ENCODE data around the gene CHRNB4.

DNA sequence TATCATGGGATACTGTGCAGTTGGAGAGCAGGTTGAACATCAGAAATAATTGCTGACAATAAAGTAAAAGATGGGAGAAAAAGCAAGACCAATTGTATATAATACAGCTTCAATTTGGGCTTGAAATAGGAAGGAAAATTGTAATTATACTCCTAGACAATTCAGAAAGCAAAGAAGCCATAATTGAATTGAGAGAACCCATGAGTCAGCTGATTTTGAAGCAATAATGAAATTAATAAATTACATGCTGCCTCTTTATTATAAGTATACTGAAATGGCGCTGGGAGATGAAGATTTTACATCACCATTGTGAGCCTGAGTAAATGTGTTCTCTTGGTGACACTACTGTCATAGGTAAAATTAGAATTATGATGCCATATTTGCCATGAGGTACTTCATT, 43.4 kb downstream of the CHRNB4 start:
- TF ChIP-seq, protein P1, sequence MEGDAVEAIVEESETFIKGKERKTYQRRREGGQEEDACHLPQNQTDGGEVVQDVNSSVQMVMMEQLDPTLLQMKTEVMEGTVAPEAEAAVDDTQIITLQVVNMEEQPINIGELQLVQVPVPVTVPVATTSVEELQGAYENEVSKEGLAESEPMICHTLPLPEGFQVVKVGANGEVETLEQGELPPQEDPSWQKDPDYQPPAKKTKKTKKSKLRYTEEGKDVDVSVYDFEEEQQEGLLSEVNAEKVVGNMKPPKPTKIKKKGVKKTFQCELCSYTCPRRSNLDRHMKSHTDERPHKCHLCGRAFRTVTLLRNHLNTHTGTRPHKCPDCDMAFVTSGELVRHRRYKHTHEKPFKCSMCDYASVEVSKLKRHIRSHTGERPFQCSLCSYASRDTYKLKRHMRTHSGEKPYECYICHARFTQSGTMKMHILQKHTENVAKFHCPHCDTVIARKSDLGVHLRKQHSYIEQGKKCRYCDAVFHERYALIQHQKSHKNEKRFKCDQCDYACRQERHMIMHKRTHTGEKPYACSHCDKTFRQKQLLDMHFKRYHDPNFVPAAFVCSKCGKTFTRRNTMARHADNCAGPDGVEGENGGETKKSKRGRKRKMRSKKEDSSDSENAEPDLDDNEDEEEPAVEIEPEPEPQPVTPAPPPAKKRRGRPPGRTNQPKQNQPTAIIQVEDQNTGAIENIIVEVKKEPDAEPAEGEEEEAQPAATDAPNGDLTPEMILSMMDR (IDR thresholded peaks at IDR 0.05), result no peak
- no peak for TF ChIP-seq ZFX (IDR thresholded peaks at IDR 0.05; ENCODE audit: borderline replicate concordance)
